Astrocyte (in vitro differentiated cells and primary cell): Measurements from ENCODE around the gene KDM4B.

Experiments used
- CTCF ChIP-seq: IDR thresholded peaks from 2 replicates; pipeline ENCODE4 v1.5.1; 2011; ENCODE audit warnings: low read depth, mild to moderate bottlenecking, inconsistent platforms, low read length, moderate library complexity; ENCODE audit not compliant: insufficient read depth
- EZH2 ChIP-seq: IDR thresholded peaks from 2 replicates; pipeline ENCODE4 v1.6.1; 2012; ENCODE audit warnings: mild to moderate bottlenecking, low read length, inconsistent platforms; ENCODE audit not compliant: insufficient read depth

- no peak for TF ChIP-seq CTCF
- no peak for TF ChIP-seq EZH2
Measured at GRCh38 chr19:5000120-5000611, 31.3 kb downstream of the KDM4B start.
